Measurements from ENCODE around the gene GRM2.

The GRM2 gene

DNA sequence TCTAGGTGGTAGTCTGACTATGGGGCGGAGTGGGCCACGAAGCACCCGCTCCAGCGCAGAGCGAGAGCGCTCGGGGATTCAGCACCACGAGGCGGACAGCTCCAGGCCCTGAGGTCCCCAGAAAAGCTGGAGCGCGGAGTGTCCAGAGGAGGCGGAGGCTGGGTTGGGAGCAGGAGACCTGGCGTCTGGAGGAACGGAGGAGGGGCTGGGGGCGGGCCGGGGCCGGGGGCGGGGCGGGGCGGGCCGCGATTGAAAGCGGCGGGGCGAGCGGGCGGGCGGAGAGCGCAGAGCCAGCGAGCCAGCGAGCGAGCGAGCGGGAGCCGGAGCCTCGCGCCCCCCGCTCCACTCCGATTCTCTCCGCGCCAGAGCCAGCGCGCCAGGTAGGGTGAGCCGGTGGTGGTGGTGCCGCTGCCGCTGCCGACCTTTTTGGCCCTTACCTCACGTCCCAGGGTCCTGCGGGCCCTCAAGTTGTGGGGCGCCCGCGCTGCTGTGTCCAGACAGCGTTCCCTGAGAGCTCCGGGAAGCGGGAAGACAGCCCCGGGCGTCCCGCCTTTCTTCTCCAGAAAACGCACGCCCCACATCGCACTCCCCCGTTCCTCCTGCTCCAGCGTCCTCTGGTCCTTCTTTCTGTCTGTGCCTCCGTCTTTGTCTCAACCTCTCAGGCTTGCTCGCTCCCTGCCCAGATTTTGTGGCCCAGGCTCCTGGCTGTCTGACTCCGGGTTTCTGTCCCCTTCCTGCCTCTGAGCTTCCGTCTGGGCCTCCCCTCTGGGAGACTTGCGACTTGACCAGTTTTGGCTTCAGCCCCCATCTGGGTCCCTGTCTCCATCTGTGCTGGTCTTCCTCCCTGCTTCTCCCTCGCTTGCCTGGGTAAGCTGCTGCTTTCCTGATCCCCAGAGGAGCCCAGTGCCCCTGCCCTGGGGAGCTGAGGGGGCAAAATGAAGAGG, at the start of gene GRM2:
Gene GRM2, plus strand, starts transcription at position 281 of the 944 bp plus-strand sequence. CDS start 1,916 bp downstream, outside the sequence.
- peaks cover 24% of the 10 kb centered on the region for H3K27me3 Mint-ChIP-seq
- H3K27ac Mint-ChIP-seq = no peak within 1 kb of the TSS
- peaks cover 28% of the 10 kb centered on the region for H3K4me1 Mint-ChIP-seq (ENCODE audit: low read depth)
- intact Hi-C loops (cut with micrococcal nuclease) = no loop called here
- peaks cover 52% of the 10 kb centered on the region for H3K36me3 Mint-ChIP-seq (ENCODE audit: low read depth)
- H3K4me3 Mint-ChIP-seq = no peak within 1 kb of the TSS
- H3K9me3 Mint-ChIP-seq = no peaks in the 10 kb centered on the region

DNA sequence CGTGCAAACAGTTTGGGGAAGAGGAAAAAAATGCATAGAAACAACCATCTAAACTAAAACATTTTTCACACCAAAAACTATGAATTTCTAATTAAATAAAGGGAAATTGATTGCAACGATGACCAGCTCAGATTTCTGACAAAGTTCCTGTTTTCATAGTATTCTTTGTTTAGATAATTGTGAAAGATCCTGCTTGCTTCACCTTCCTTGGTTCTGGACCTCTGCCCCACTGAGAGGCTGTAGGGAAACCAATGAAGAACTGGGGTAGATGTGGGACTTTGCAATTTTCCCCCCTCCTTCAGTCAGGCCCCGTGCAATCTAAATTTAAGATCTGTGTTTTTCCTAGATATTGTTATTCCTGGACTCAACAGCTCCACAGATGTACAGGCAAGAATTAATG, 49.6 kb upstream of the GRM2 start:
- H3K27me3 Mint-ChIP-seq = no peaks in the 10 kb centered on the region
- peaks cover 83% of the 10 kb centered on the region for H3K36me3 Mint-ChIP-seq (ENCODE audit: low read depth)
- peaks cover 27% of the 10 kb centered on the region for H3K4me1 Mint-ChIP-seq (ENCODE audit: low read depth)
- intact Hi-C loops (cut with micrococcal nuclease) = no loop called here
- no peak overlapping the region for H3K27ac Mint-ChIP-seq
- H3K9me3 Mint-ChIP-seq = peaks cover 5% of the 10 kb centered on the region
- no peak overlapping the region for H3K4me3 Mint-ChIP-seq

DNA sequence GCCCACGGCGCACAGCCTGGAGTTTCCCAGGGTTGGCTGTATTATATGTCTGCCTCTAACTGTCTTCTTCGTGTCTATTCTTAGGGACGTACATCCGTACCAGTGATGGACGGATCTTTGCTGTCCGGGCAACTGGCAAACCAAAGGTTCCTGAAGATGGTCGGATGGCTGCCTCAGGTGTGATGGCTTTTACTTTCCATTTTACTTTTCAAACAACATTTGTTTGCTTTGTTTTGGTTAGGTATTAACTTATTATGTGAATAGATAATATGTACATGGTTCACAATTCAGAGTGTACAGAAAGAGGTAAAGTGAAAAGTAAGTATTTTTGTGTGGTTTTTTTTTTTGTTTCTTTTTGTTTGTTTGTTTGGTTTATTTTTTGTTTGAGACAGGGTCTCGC, 46.9 kb upstream of the GRM2 start:
- Mint-ChIP-seq H3K4me3 (no peak overlapping the region), H3K27ac (no peak overlapping the region), H3K27me3 (no peaks in the 10 kb centered on the region), H3K4me1 (ENCODE audit: low read depth) (peaks cover 22% of the 10 kb centered on the region), H3K36me3 (ENCODE audit: low read depth) (peaks cover 88% of the 10 kb centered on the region), H3K9me3 (no peaks in the 10 kb centered on the region)
- intact Hi-C loops (cut with micrococcal nuclease) = no loop called here

DNA sequence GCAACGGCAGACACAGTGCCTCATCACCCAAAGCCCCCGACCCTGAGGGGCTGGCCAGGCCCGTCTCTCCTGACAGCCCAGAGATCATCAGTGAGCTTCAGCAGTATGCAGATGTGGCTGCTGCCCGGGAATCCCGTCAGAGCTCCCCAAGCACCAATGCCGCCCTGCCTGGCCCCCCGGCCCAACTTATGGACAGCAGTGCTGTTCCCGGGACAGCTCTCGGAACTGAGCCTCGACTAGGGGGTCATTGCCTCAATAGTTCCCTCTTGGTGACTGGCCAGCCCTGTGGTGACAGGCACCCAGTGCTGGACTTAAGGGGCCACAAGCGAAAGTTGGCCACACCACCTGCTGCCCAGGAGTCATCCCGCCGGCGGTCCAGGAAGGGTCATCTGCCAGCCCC, 44.4 kb upstream of the GRM2 start:
- H3K27ac Mint-ChIP-seq = peak overlapping the region; percentile 18
- no peaks in the 10 kb centered on the region for H3K9me3 Mint-ChIP-seq
- H3K4me1 Mint-ChIP-seq (ENCODE audit: low read depth) = peaks cover 29% of the 10 kb centered on the region
- H3K36me3 Mint-ChIP-seq (ENCODE audit: low read depth) = peaks cover 76% of the 10 kb centered on the region
- H3K4me3 Mint-ChIP-seq = no peak overlapping the region
- no peaks in the 10 kb centered on the region for H3K27me3 Mint-ChIP-seq
- intact Hi-C loops (cut with micrococcal nuclease) = no loop called here

DNA sequence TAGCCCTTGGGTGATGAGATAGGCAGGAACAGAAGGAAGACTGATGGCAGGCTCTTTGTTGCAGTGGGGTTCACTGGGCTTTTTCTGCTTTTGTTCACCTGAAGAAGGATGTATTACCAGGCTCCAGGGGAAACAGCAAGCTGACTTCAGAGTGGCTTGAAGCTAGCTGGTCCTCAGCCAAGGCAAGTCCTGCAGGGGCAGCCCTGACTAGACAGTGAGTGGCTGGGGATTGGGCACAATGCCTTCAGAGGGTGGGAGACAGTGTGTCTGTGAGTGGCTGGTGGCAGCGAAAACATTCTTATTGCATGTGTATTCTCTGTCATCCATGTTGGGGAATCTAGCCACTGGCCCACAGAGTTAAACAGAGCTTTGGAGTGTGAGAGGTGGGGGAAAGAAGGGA, 38.1 kb upstream of the GRM2 start:
- Mint-ChIP-seq H3K9me3 (no peaks in the 10 kb centered on the region), H3K4me1 (ENCODE audit: low read depth) (peaks cover 71% of the 10 kb centered on the region), H3K4me3 (peak overlapping the region; percentile 57), H3K36me3 (ENCODE audit: low read depth) (peaks cover 34% of the 10 kb centered on the region), H3K27me3 (no peaks in the 10 kb centered on the region), H3K27ac (peak overlapping the region; percentile 89)
- intact Hi-C loops (cut with micrococcal nuclease) = loop anchor here (1.0 to 2.0 kb wide), 2 partner anchors 14 to 166 kb away; no protein-coding TSS in a partner anchor

DNA sequence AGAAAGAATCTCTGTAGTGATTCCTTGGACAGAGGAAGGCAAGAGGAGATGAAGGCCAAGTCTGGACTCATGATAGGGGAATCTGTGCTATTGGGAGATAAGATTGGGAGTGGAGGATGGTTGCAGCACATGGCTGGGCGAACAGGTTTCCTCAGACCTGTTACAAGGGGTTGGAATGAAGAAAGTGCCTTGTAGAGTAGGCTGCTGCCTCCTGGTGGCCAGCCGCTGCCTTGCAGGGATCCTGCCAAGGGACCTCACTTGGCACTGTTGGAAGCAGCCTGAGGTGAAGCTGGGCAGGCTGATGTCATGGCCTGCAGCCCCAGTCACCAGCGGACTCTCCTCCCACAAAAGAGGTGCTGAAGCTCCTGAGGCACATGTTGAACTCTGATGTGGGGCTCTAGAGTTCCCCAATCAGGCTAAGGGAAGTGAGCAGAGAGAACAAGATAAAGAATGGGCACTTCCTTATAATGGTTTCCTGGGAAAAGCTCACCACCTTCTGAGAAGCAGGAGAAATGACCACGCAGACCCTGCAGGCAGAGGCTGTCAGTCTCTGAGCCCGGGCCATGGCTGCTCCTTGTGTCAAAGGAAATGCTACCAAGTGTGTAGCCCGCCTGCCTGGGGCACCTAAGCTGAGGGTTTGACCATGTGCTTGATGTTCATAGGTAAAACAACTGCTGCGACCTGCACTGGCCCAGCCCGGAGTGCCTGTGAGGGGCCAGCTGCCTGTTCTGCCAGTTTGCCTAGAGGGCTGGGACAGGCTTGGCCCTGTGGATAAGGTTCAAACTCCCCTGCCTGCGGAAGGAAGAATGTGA, 37.4 kb upstream of the GRM2 start:
- peak overlapping the region; percentile 66 for H3K4me3 Mint-ChIP-seq
- peaks cover 78% of the 10 kb centered on the region for H3K4me1 Mint-ChIP-seq (ENCODE audit: low read depth)
- peak overlapping the region; percentile 89 for H3K27ac Mint-ChIP-seq
- H3K9me3 Mint-ChIP-seq = no peaks in the 10 kb centered on the region
- H3K36me3 Mint-ChIP-seq (ENCODE audit: low read depth) = peaks cover 34% of the 10 kb centered on the region
- intact Hi-C loops (cut with micrococcal nuclease) = loop anchor here (1.0 to 2.0 kb wide), 2 partner anchors 13 to 167 kb away; no protein-coding TSS in a partner anchor
- H3K27me3 Mint-ChIP-seq = no peaks in the 10 kb centered on the region

DNA sequence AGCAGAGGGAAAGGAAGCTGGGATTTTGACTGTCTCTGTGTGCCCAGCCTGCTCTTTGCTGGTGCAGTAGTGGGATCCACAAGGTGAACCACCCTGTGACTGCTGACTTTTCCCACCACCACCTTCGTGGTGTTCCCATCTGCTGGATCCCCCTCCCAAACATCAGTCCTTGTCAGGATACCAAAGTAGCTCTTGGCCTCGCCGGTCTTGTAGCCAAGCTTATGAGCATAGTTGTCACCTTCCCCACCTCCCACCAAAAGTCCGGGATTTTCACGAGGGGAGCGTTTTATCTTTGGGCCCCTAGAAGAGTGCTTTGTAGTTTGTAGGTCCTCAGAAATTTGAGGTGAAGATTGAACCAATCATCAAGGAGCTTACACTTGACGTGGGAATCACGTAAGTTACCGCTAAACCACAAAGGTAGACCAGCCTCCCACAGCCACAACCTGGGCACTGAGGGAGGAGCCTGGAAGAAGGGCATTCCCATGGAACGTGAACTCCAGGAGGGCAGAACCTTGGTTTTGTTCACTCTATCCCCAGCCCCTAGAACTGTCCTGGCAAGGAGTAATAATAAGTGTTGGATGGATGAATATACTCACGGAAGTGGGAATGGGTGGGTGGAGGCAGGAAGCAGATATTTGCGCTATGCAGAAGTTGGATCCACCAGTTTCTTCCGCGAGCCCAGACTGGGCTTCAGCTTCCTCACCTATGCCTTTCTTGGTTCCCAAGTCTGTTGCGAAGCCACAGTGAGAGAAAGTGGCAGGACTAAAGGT, 36.6 kb upstream of the GRM2 start:
- peaks cover 38% of the 10 kb centered on the region for H3K36me3 Mint-ChIP-seq (ENCODE audit: low read depth)
- no peaks in the 10 kb centered on the region for H3K9me3 Mint-ChIP-seq
- H3K27me3 Mint-ChIP-seq = no peaks in the 10 kb centered on the region
- peak overlapping the region; percentile 89 for H3K27ac Mint-ChIP-seq
- peaks cover 86% of the 10 kb centered on the region for H3K4me1 Mint-ChIP-seq (ENCODE audit: low read depth)
- intact Hi-C loops (cut with micrococcal nuclease) = no loop called here
- H3K4me3 Mint-ChIP-seq = peak overlapping the region; percentile 66

DNA sequence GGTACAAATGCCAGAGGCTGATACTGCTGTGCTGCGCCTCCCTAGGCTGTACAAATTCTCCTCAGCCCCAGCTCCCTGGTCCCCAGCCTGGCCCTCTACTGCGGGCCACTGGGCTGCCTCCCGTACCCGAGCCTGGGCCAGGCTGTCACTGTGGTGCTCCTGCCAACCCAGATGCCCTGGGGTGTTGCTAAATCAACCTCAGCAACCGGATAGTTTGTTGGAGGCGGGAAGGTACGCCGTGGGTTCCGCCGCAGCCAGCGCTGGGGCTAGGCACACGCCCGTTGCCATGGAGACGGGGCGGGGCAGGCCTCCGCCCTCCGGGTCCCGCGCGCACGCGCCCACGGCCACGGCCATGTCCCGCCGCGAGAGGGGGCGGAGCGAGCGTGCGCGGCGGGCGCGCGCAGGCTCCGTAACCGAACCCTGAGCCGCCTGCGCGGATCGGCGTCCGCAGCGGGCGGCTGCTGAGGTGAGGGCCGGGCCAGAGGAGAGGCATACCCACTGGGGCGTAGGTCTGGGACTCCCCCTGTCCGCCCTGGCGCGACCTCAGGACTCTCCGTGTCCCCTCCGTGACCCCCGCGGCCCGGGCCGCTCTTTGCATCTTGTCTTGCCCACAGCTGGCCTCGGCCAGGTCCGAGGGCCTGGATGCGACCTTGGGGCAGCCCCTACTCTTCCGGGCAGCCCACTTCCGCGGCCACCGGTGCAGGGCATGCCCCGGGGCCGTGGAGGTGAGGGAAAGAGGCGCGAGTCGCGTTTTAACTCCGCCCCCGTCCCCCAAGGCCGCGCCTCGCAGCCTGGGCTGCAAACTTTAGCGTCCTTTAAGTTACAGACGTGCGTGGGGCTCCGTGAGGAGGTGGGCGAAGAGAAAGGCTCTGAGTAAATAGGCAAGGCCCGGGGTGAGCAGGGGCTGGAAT, 35.8 kb upstream of the GRM2 start, which contains the start of gene TEX264:
Gene TEX264, plus strand, starts transcription at position 430 of the 911 bp plus-strand sequence. CDS start 3,053 bp downstream, outside the sequence.
- Mint-ChIP-seq H3K36me3 (ENCODE audit: low read depth) (peaks cover 47% of the 10 kb centered on the region), H3K4me3 (peak within 1 kb of the TSS; percentile 88), H3K9me3 (no peaks in the 10 kb centered on the region), H3K4me1 (ENCODE audit: low read depth) (peaks cover 90% of the 10 kb centered on the region), H3K27me3 (no peaks in the 10 kb centered on the region), H3K27ac (peak within 1 kb of the TSS; percentile 89)
- intact Hi-C loops (cut with micrococcal nuclease) = no loop called here

DNA sequence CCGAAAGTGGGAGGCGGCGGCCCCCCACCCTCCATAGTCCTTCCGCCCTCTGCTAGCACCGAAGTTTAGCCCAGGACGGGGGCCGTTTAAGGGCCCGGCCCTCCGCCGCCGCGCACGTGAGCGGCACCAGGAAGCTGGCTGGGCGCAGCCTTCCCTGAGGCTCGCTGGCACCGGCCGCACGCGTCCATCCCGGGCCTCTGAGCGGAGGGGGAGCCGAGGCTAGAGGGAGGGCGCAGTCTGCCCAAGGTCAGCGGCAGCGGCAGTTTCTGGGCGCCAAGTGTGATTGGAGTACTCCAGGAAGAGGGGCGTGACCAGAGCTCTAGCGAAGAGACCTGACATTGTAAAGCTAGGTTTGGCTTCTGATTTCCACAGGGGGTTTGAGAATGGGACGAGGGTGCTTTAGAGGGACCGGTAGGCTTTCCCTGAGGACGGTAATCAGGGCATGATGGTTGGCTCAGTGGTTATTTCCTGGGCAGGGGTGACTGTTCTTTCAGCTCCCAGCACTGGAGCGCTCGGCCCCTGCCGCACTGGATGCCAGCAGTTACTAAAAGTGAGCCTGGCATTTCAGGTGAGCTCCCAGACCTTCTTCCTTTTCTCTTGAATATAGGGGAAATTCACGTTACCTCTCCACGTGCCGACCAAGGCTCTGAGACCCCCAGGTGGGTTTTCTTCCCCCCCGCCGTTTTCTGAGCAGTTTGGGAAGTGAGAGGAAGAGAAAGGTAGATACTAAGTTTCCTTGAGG, 35.0 kb upstream of the GRM2 start:
- intact Hi-C loops (cut with micrococcal nuclease) = no loop called here
- peak overlapping the region; percentile 89 for H3K27ac Mint-ChIP-seq
- H3K9me3 Mint-ChIP-seq = no peaks in the 10 kb centered on the region
- peaks cover 55% of the 10 kb centered on the region for H3K36me3 Mint-ChIP-seq (ENCODE audit: low read depth)
- H3K4me1 Mint-ChIP-seq (ENCODE audit: low read depth) = peaks cover 91% of the 10 kb centered on the region
- peak overlapping the region; percentile 88 for H3K4me3 Mint-ChIP-seq
- no peaks in the 10 kb centered on the region for H3K27me3 Mint-ChIP-seq

DNA sequence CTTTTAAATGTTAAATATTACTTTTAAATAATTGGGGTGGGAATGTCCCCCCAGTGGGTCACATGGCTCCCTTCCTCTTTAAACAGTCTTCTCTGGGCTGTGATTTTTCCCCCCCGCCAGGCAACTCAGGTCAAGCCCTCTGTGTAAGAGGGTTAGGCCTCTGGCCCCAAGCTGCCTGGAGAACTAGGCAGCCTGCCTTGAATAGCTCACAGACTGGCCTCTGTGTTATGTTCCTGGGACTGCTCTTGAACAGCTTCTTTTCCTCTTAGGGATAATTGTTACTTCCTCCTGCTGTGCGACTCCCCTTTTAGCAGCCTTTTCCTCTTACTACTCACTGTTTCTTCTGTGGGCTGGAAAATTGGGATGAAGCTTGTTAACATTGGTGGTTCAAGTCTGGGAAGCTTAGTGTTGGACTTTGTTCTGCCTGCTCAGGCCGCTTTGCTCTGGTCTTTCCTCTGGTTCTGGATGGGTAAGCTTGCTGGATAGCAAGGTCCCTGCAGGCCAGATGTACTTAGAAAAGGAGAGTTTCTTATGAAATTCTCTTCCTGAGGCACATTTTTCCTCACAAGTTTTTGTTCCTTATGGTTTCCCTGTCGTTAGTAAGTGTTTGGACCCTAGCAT, 33.6 kb upstream of the GRM2 start:
- Mint-ChIP-seq H3K4me3 (no peak overlapping the region), H3K9me3 (no peaks in the 10 kb centered on the region), H3K27me3 (no peaks in the 10 kb centered on the region), H3K27ac (peak overlapping the region; percentile 40), H3K36me3 (ENCODE audit: low read depth) (peaks cover 59% of the 10 kb centered on the region), H3K4me1 (ENCODE audit: low read depth) (peaks cover 86% of the 10 kb centered on the region)
- intact Hi-C loops (cut with micrococcal nuclease) = no loop called here

DNA sequence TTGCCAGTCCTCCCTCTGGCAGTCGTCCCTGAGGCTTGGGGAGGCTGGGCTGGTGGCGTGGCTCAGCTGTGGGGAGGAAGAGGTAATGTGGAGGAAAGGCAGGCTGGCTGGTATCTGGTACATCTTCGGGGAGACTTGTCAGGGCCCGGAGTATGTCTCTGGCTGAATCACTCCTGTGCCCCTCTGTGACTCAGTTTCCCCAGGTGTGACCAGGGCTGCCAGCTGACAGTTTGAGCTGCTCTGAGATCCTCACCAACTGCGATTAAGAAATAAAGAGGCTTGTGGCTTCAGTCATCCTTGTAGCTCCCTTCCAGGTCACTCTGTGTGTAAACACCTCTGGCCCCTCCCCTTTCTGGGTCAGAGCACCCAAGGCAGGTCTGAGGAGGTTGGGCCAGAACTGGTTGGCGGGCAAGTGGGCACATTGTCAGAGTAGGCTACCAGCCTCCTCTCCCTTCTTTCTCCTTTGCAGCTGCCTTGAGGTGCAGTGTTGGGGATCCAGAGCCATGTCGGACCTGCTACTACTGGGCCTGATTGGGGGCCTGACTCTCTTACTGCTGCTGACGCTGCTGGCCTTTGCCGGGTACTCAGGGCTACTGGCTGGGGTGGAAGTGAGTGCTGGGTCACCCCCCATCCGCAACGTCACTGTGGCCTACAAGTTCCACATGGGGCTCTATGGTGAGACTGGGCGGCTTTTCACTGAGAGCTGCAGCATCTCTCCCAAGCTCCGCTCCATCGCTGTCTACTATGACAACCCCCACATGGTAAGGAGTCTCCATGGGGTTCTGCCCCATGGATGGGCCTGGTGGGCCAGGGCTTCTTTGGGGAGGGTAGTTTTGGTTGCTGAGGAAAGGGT, 32.8 kb upstream of the GRM2 start:
- H3K27me3 Mint-ChIP-seq = no peaks in the 10 kb centered on the region
- H3K27ac Mint-ChIP-seq = peak overlapping the region; percentile 40
- H3K9me3 Mint-ChIP-seq = no peaks in the 10 kb centered on the region
- peaks cover 86% of the 10 kb centered on the region for H3K4me1 Mint-ChIP-seq (ENCODE audit: low read depth)
- intact Hi-C loops (cut with micrococcal nuclease) = no loop called here
- H3K36me3 Mint-ChIP-seq (ENCODE audit: low read depth) = peaks cover 66% of the 10 kb centered on the region
- no peak overlapping the region for H3K4me3 Mint-ChIP-seq

All from dendritic cell treated with granulocyte-macrophage colony-stimulating factor and Interleukin-4, amounts not matched to agents 40 ng/mL and 50 ng/mL, for 4 days (primary cell).